Right kidney (tissue), 1 donor: ENCODE results near the gene DDX31.
A peak's percentile ranks its signal among the peaks of the same experiment; 100 is the strongest.

Experiments used
- DNase-seq: peaks from one replicate; pipeline ENCODE4 v3.0.0-alpha.2; 2016

Gene DDX31

DNA sequence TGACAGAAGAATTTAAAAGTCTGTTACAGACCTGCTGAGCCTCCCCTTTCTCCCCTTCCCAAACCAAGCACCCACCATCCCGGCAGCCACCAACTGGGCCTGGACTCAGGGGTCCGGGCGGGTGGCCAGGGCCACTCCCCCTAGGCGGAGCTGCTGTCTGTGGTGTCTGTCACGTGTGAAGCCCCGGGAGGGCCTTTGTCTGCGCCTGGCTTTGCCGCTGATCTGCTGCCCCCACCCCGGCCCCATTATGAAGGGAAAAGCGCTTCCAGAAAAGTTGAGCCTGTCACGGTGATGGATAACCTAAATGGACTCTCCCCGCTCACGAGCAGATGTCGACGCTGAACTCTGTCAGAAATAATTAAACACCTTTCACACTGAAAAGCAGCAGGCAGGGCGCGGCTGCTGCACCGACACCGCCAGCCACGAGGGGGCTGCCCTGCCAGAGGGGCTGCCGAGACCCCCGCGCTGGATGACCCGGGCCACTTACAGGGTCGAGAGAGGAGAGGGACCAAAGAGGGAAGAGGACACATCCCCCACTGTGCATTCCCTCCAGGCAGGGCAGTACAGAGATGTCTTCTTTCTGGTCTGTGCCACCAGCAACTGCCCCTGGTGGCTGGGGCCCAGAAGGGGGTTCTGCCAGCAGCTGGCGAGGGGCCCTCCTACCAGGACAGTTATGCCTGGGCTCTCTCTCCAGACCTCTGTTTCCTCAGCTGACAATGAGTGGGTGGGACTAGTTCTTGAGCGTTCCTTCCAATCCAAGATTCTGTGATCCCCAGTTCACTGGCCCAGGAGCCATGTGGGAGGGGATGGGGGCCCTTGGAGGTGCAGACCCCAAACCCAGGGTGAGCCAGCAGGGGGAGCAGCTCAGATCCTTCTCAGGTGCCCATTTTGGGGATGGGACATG is 123.4 kb downstream of the DDX31 start:
- DNase-seq: peak; percentile 79

GRCh38 chr9:132545578-132545977 is 124.2 kb downstream of the DDX31 start:
- no peak for DNase-seq

GRCh38 chr9:132543960-132544359 is 125.8 kb downstream of the DDX31 start:
- DNase-seq: peak; percentile 64

GRCh38 chr9:132543251-132543650 is 126.5 kb downstream of the DDX31 start:
- DNase-seq: no peak
